K562 (cell line): Measurements from ENCODE around the gene FDPS. TPM values are rescaled to one million over a fixed set of nuclear protein-coding genes. Genes with fewer than 3 reads are reported as not detected.
A peak's percentile ranks its signal among the peaks of the same experiment; 100 is the strongest.

Source experiments
- ATAC-seq: fragments of 200-7000 bp; cut with Tn5 transposase; 3 replicates; pipeline ENCODE4 v1.9.1; 2020; ENCODE audit warnings: moderate library complexity
- BruUV-seq: library from RNA; stranded (reverse); fragments of 400-500 nt; replicated peaks from 2 replicates; lab custom pipeline; 2021; lab: Mats Ljungman, UMichigan
- CTCF ChIA-PET: fragments of 300-600 bp; formaldehyde crosslinking; extraction: SDS; loops from one replicate; lab custom pipeline; 2021; ENCODE audit warnings: low intra/inter-chr PET ratio; lab: Yijun Ruan, JAX
- POLR2A ChIA-PET: fragments of 300-600, 350-650 bp; sonication (Branson Sonifier 250); formaldehyde crosslinking; extraction: SDS; loops from one replicate; lab custom pipeline; 2021; ENCODE audit warnings: antibody characterized with exemption, inconsistent platforms; lab: Yijun Ruan, JAX
- DNase-seq, 4 experiments: peaks; one replicate each; pipeline versions ENCODE4 v3.0.0 to v3.0.0-alpha.2; 2011 to 2018; ENCODE audit warnings: low spot score in 3 of 4, mixed read lengths in 3 of 4; ENCODE audit errors: extremely low read depth in 1 of 4
- FAIRE-seq: peaks from 2 replicates; lab custom pipeline; 2011; peaks lifted over from hg19 to GRCh38; lab: Jason Lieb, UNC
- H2AFZ ChIP-seq: 2 replicates; pipeline ENCODE4 v1.6.0; 2011; ENCODE audit warnings: low read depth, low read length, control low read depth, inconsistent platforms
- H3K27ac ChIP-seq: fragments of 200-600 bp; 3 replicates; pipeline ENCODE4 v1.8.0; 2011; ENCODE audit warnings: low read depth, mild to moderate bottlenecking, control low read depth, inconsistent platforms, low read length, moderate library complexity, mixed read lengths; ENCODE audit errors: extremely low read depth
- H3K27me3 ChIP-seq, 2 experiments: fragments of 300-600 bp in 1 of 2; 2 replicates in 1 of 2; 3 replicates in 1 of 2; pipeline versions ENCODE4 v1.6.0 to v1.8.0; 2011; ENCODE audit warnings: inconsistent platforms in 2 of 2, low read length in 2 of 2, mild to moderate bottlenecking in 1 of 2, mixed read lengths in 1 of 2, moderate library complexity in 1 of 2; ENCODE audit not compliant: control insufficient read depth in 2 of 2, insufficient read depth in 2 of 2
- H3K36me3 ChIP-seq: fragments of 300-600 bp; 3 replicates; pipeline ENCODE4 v1.8.0; 2011; ENCODE audit warnings: mild to moderate bottlenecking, low read length, inconsistent platforms; ENCODE audit not compliant: control insufficient read depth, insufficient read depth
- H3K4me1 ChIP-seq, 2 experiments: fragments of 200-600 bp in 1 of 2; replicated peaks in 1 of 2; 2 replicates in 1 of 2; 3 replicates in 1 of 2; pipeline versions ENCODE4 v1.5.1 to v1.8.0; 2011; ENCODE audit warnings: inconsistent platforms in 2 of 2, low read length in 2 of 2, mild to moderate bottlenecking in 1 of 2, mixed read lengths in 1 of 2, moderate library complexity in 1 of 2; ENCODE audit not compliant: control insufficient read depth in 2 of 2, insufficient read depth in 2 of 2
- H3K4me2 ChIP-seq: 2 replicates; pipeline ENCODE4 v1.6.1; 2011; ENCODE audit warnings: low read length, control low read depth, inconsistent platforms, mixed read lengths; ENCODE audit not compliant: insufficient read depth
- H3K4me3 ChIP-seq: fragments of 200-600 bp; sonication (generic), shearing (Covaris generic); 2 replicates; pipeline ENCODE4 v1.5.1; 2016; ENCODE audit warnings: control low read depth, inconsistent platforms
- H3K79me2 ChIP-seq: fragments of 200-600 bp; 3 replicates; pipeline ENCODE4 v1.8.0; 2011; ENCODE audit warnings: low read length, inconsistent platforms; ENCODE audit not compliant: control insufficient read depth, insufficient read depth
- H3K9ac ChIP-seq, 2 experiments: 2 replicates each; pipeline versions ENCODE4 v1.6.0 to v1.6.1; 2011; ENCODE audit warnings: low read depth in 2 of 2, low read length in 2 of 2, control low read depth in 1 of 2, inconsistent platforms in 1 of 2, mild to moderate bottlenecking in 1 of 2, mixed read lengths in 1 of 2; ENCODE audit not compliant: insufficient read depth in 1 of 2
- H3K9me1 ChIP-seq: one replicate; pipeline ENCODE4 v1.6.0; 2011; ENCODE audit warnings: inconsistent platforms, mild to moderate bottlenecking, low read length, moderate library complexity; ENCODE audit not compliant: control insufficient read depth, insufficient read depth
- H3K9me3 ChIP-seq: replicated peaks from 2 replicates; pipeline ENCODE4 v1.5.1; 2011; ENCODE audit warnings: low read depth, low read length, inconsistent platforms; ENCODE audit not compliant: control insufficient read depth, insufficient read depth
- H4K20me1 ChIP-seq: replicated peaks from 2 replicates; pipeline ENCODE4 v1.6.1; 2011; ENCODE audit warnings: low read length, inconsistent platforms, mixed read lengths; ENCODE audit not compliant: control insufficient read depth, insufficient read depth
- FOSL1 ChIP-seq: fragments of 200-800 bp; sonication (Bioruptor generic); conservative IDR thresholded peaks from 2 replicates; pipeline ENCODE4 v1.6.1; 2016; ENCODE audit warnings: missing genetic modification characterization, missing compliant biosample characterization
- HBP1 ChIP-seq: fragments of 450-650 bp; formaldehyde crosslinking; IDR thresholded peaks from 2 replicates; pipeline ENCODE4 v1.4.0; 2022; ENCODE audit warnings: missing genetic modification characterization
- MCM5 ChIP-seq: fragments of 450-650 bp; IDR thresholded peaks from 2 replicates; pipeline ENCODE4 v1.6.1; 2016; ENCODE audit warnings: low read depth
- MCM7 ChIP-seq, 2 experiments: fragments of 450-650 bp; IDR thresholded peaks; 2 replicates each; pipeline ENCODE4 v1.6.1; 2016 to 2018
- MXD1 ChIP-seq: fragments of 250-450 bp; sonication (Bioruptor Pico); IDR thresholded peaks from 2 replicates; pipeline ENCODE4 v1.8.0; 2021; ENCODE audit warnings: borderline replicate concordance, mild to moderate bottlenecking, moderate library complexity; ENCODE audit not compliant: poor library complexity, severe bottlenecking
- NR2C2 ChIP-seq, 2 experiments: fragments of 200-800 bp in 1 of 2; sonication (Bioruptor generic) in 1 of 2; sonication (generic) in 1 of 2; formaldehyde crosslinking in 1 of 2; IDR thresholded peaks; 2 replicates each; pipeline versions ENCODE4 v1.6.1 to v1.8.0; 2016 to 2022; ENCODE audit warnings: mild to moderate bottlenecking in 1 of 2, missing compliant biosample characterization in 1 of 2, missing genetic modification characterization in 1 of 2, missing genetic modification reagents in 1 of 2
- PURB ChIP-seq: sonication (generic); formaldehyde crosslinking; IDR thresholded peaks from 2 replicates; pipeline ENCODE4 v1.9.0; 2021; ENCODE audit warnings: low read depth, mild to moderate bottlenecking, missing genetic modification reagents
- THRA ChIP-seq: fragments of 450-650 bp; IDR thresholded peaks from 2 replicates; pipeline ENCODE4 v1.6.1; 2017; ENCODE audit warnings: mild to moderate bottlenecking, moderate library complexity
- ZEB2 ChIP-seq: fragments of 450-650 bp; IDR thresholded peaks from 2 replicates; pipeline ENCODE4 v1.6.1; 2016
- ZNF408 ChIP-seq: fragments of 250-450 bp; sonication (Bioruptor Pico); IDR thresholded peaks from 2 replicates; pipeline ENCODE4 v1.4.0; 2020; ENCODE audit warnings: low read depth, mild to moderate bottlenecking, moderate library complexity
- ZNF518B ChIP-seq: fragments of 250-450 bp; sonication (Bioruptor Pico); IDR thresholded peaks from 2 replicates; pipeline ENCODE4 v1.5.0; 2021; ENCODE audit warnings: mild to moderate bottlenecking, moderate library complexity
- WGBS: fragments of 100-300 bp; shearing (Covaris generic); methylation state at CpG from one replicate; pipeline ENCODE4 v1.1.6; 2016; ENCODE audit warnings: low coverage, mixed read lengths; ENCODE audit not compliant: insufficient coverage; ENCODE audit errors: missing lambda C conversion rate; 5-methylcytosine and 5-hydroxymethylcytosine counted together
- in situ Hi-C: fragments of 300-500 bp; cut with MboI; formaldehyde crosslinking; loops from 4 replicates; pipeline ENCODE4 v1.15.0; 2018; ENCODE audit warnings: inconsistent platforms, mixed read lengths
- intact Hi-C: fragments of 100-400 bp; cut with micrococcal nuclease; formaldehyde crosslinking; loops from 2 replicates; pipeline ENCODE4 v1.14.2; 2022
- polyA plus RNA-seq, 8 experiments: library from polyadenylated mRNA; depleted of rRNA in 4 of 8; stranded (reverse) in 5 of 8; unstranded in 3 of 8; fragments of >200 nt; fragmentation: Nextera tagmentation in 2 of 8; fragmentation: Illumina TruSeq in 1 of 8; extraction: Ambion mirVana in 2 of 8; extraction: Trizol in 1 of 8; gene quantifications; 2 replicates each; pipeline versions ENCODE4 v1.2.1 to v1.2.3, GENCODE V29; 2011 to 2014; ENCODE audit warnings: inconsistent platforms in 1 of 8, missing spikeins in 1 of 8
- total RNA-seq, 7 experiments: library from RNA; depleted of rRNA in 6 of 7; stranded (reverse); fragments of >200 nt in 6 of 7; fragmentation: Illumina TruSeq in 2 of 7; extraction: Trizol in 2 of 7; gene quantifications; 2 replicates each; pipeline versions ENCODE4 v1.2.1 to v1.2.3, GENCODE V29; 2011 to 2021; ENCODE audit warnings: low replicate concordance in 1 of 7
- TF ChIP-seq, protein P1 (sequence below): sonication (generic); formaldehyde crosslinking; IDR thresholded peaks from 2 replicates; pipeline ENCODE4 v1.8.0; 2022; ENCODE audit warnings: mild to moderate bottlenecking, missing genetic modification reagents
- TF ChIP-seq, protein P2 (sequence below): sonication (generic); formaldehyde crosslinking; IDR thresholded peaks from 2 replicates; pipeline ENCODE4 v1.8.0; 2022; ENCODE audit warnings: mild to moderate bottlenecking, low read depth, missing genetic modification reagents

The FDPS gene
- total and polyA plus RNA-seq, 9 of the 15 experiments (the other 6 are each of a cell fraction or from before 2014, with no cell fraction given) = 247 to 884 (median 360) TPM

DNA sequence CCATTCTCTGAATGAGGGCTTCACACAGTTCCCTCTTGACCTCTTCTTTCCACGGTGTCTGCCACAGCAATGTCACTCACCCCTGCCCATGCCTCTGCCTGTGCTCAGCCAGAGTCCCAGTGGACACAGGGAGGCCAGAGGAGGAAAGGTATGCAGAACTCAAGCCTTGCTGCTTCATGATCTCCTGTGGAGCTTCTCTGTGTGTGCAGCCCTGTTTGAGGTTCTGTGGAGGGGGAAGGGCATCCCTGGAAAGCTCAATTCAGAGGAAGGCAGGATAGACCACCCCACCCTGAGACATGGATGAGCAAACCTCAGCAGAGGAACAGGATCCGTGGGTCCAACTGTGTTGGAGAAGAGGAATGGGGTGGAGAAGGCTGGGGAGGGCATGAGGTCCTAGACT is 29.4 kb upstream of the FDPS start:
- intact Hi-C loops (no loop called here), in situ Hi-C loops (no loop called here)
- peaks cover 18 to 41% of the 10 kb centered on the region in 2 experiments; a peak in 4 of 5 replicates for H3K4me1 ChIP-seq
- DNase-seq = no peak
- ChIA-PET POLR2A (no interaction called here), CTCF (interaction anchor here (0.6 kb wide), 1 partner anchor 37 kb away, joined by 4 read pairs; no protein-coding TSS in a partner anchor)
- no peak overlapping the region for H3K27ac ChIP-seq
- TF ChIP-seq FOSL1 (tag) (no peak), MCM7 (IDR thresholded peaks at IDR 0.05) (no peak), ZNF518B (CRISPR knock-in tag) (no peak), ZEB2 (no peak), PURB (CRISPR knock-in tag) (no peak), MXD1 (CRISPR knock-in tag) (no peak), MCM5 (no peak), HBP1 (no peak), THRA (no peak), NR2C2 (CRISPR knock-in tag; IDR thresholded peaks at IDR 0.05) (no peak), NR2C2 (tag; IDR thresholded peaks at IDR 0.05) (no peak), ZNF408 (CRISPR knock-in tag) (no peak)
- TF ChIP-seq, protein P1, sequence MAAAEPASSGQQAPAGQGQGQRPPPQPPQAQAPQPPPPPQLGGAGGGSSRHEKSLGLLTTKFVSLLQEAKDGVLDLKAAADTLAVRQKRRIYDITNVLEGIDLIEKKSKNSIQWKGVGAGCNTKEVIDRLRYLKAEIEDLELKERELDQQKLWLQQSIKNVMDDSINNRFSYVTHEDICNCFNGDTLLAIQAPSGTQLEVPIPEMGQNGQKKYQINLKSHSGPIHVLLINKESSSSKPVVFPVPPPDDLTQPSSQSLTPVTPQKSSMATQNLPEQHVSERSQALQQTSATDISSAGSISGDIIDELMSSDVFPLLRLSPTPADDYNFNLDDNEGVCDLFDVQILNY (CRISPR knock-in tag) = no peak
- TF ChIP-seq, protein P2, sequence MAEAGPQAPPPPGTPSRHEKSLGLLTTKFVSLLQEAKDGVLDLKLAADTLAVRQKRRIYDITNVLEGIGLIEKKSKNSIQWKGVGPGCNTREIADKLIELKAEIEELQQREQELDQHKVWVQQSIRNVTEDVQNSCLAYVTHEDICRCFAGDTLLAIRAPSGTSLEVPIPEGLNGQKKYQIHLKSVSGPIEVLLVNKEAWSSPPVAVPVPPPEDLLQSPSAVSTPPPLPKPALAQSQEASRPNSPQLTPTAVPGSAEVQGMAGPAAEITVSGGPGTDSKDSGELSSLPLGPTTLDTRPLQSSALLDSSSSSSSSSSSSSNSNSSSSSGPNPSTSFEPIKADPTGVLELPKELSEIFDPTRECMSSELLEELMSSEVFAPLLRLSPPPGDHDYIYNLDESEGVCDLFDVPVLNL = no peak
- H3K4me3 ChIP-seq = no peak overlapping the region
- no peaks in the 10 kb centered on the region for H4K20me1 ChIP-seq
- no peak overlapping the region for H2AFZ ChIP-seq
- no peaks in the 10 kb centered on the region for H3K9me3 ChIP-seq
- H3K79me2 ChIP-seq = no peaks in the 10 kb centered on the region; the same call in 2 of the 3 replicates
- peak overlapping the region in 1 of 2 experiments; percentile 70; a peak in 1 of 4 replicates for H3K9ac ChIP-seq
- ATAC-seq = no peak
- no peaks in the 10 kb centered on the region for H3K9me1 ChIP-seq
- BruUV-seq = no TSS peak
- 56% methylated on average over 2 of the region's 2 CpGs for WGBS
- H3K4me2 ChIP-seq = no peak overlapping the region
- H3K36me3 ChIP-seq = peaks cover 10% of the 10 kb centered on the region; the same call in 2 of the 3 replicates
- H3K27me3 ChIP-seq = no peaks in the 10 kb centered on the region
- no peak for FAIRE-seq
